ENCODE results near the gene MOGAT2.
A peak's percentile ranks its signal among the peaks of the same experiment; 100 is the strongest.

MOGAT2 gene

DNA sequence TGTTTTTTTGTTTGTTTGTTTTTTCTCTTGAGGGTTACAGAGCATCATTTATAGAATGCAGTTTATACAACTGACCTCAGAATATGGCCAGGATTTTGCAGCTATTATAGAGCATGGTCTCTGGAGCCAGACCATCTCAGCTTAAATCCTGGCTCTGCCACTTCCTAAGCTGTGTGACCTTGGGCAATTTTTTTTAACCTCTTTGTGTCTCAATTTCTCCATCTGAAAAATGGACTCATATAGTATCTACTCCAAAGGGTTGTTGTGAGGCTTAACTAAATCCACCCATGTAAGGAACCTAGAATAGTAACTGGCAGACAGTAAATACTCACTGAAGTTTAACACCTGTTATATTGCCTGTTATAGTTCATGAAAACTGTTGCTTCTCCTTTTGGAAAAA, 42.6 kb downstream of the MOGAT2 start:
- no peak for DNase-seq

DNA sequence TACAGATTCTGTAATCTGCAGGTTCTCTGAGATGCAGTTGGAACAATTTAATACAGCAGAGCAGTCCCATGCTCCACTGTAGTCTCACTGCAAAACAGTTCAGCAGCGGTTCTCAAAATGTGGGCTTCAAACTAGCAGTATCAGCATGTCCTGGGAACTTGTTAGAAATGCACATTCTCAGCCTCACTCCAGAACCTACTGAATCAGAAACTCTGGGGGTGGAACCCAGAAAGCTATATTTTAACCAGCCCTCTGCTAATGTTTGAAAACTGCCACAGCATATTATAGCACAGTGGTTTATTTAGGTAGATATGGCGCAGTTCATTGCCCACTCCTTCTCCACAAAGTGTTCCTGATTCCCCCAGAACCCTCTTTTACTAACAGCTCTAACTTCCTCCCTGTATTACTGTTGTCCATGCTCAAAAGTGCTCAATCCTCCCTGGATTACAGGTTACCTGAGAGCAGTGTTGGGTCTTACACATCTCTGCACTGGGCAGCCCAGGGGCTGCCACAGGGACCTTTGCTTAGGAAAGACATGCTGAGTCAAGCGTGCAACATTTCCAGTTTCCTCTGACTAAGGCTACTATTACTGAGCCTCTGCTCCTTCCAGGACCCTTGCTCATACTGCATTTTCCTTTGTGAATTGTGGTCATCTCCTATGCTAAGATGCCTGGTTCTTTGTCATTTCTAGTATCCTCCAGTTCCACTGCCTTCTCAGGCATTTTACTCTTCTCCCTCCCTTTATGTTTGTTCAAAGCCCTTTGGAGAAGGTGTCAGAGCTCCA, 43.3 kb downstream of the MOGAT2 start:
- no peak for DNase-seq

- no peak for DNase-seq
Observed at GRCh38 chr11:75762158-75762557, 44.5 kb downstream of the MOGAT2 start.

GRCh38 chr11:75762885-75763284, 45.2 kb downstream of the MOGAT2 start:
- DNase-seq, result peak; percentile 40

DNA sequence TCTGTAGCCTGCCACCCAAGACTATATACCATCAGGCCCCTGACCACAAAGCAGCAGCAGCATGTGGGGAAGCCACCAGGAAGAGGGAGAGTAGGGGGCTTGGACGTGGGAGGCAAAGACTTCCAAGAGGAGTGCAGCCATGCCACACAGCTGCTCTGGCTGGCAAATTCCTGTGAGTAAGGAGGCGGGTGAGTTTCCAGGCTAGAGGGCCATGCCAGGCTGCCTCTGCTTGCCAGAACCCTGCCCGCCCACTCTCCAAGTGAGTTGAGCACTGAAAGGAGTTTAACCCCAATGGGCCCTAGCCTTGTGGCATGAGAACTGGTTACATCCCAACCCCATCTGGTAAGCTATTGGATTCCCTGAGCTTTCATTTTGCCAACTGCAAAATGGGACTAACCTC, 46.2 kb downstream of the MOGAT2 start:
- DNase-seq, result no peak

- DNase-seq, result no peak
Observed at GRCh38 chr11:75765116-75765515, 47.5 kb downstream of the MOGAT2 start.

GRCh38 chr11:75766443-75767227, 49.0 kb downstream of the MOGAT2 start:
- no peak for DNase-seq

GRCh38 chr11:75767228-75767572, 49.6 kb downstream of the MOGAT2 start:
- peak; percentile 22 for DNase-seq

DNA sequence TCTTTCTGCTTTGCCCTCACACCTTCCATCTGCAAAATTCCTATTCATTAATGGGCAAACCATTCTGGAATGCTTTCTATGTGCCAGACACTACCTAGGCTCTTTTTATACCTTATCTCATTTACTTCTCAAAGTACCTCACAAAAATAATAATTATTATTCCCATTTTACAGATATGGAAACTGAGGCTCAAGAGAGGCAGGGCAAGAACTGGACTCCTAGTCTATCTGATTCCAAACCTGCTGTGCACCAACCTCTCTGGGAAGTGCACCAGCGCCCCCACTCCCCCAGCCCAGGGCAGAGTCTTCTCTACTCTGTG, 50.1 kb downstream of the MOGAT2 start:
- DNase-seq, result no peak

DNA sequence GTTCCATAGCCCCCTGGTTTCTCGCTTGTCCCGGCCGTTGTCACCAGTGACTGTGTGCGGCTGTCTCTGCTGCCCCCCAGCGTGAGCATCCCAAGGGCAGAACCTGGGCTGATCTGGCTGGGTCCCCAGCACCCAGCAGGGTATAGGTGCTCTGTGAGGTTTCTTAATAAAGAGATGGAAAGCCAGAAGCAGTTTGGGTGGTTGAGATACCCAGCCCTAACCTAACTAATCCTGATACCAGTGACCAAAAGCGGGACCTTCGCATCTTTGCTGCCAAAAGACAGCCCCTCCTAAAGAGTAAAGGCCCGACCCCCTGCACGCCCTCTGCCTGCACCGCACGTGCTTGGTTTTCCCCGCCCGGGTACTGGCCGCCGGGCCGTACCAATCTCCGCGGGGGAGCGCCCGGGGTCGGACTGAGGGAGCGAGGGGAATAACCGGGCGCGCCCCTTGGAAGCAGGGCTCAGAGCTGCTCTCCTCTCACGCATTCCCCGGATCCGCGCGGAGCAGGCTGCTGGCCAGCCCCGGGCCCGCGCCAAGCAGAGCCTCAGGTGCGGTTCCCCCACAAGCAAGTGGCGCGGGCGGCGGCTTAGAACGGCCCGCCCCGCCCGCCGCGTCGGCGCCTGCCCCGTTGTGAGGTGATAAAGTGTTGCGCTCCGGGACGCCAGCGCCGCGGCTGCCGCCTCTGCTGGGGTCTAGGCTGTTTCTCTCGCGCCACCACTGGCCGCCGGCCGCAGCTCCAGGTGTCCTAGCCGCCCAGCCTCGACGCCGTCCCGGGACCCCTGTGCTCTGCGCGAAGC, 50.7 kb downstream of the MOGAT2 start, which contains the start of gene DGAT2:
Gene DGAT2, plus strand, starts transcription at position 667 of the 797 bp plus-strand sequence. CDS start 214 bp downstream, outside the sequence.
- DNase-seq, result peak; percentile 89

DNA sequence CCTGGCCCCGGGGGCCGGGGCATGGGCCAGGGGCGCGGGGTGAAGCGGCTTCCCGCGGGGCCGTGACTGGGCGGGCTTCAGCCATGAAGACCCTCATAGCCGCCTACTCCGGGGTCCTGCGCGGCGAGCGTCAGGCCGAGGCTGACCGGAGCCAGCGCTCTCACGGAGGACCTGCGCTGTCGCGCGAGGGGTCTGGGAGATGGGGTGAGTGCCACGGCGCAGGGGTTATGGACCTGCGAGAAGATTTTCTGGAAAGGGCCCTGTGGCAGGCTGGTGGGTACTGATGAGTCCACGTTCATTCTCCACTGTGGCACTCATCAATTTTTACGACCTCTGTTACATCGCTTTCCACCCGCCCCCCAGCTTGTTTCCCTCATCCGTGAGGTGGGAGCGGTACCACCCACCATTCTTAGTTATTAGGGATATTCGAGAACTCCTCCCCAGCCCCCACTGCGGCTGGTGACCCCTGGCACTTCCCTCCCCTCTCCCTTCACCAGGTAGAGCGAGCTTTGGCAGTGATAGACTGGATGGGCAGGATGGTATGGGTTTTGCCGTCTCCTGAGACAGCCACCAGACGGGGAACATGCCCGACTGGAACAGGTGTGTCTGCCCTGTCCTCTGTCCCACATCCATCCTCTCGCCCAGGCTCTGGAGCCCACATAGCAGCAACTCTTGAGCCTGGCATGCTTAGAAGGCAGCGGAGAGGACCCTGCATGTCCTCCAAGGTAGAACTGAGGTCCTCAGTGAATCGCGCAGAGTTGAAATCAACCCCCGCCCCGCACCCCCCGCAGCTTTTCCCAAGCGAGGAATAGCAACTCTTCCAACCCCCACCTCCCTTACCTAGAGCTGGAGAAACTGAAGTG, 51.5 kb downstream of the MOGAT2 start:
- DNase-seq, result no peak

DNA sequence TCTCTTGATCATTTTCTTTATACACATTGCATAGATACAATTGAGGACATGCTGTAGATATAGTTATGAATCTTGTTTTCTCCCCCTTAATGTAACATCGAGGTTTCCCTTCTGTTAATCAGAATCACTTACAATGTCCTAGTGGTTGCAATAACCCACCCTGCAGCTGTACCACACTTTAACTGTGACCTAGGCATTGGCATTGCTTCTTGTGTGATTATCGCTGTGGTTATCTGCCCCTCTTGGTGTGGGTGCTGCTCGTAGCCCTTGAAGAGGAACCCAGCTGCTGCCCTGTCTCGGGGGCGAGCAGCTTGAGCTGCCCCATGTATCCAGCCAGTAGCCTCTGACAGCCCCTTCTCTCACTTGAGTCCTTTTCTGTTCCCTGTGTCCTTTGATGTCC, 52.5 kb downstream of the MOGAT2 start:
- DNase-seq, result peak; percentile 56

GRCh38 chr11:75771646-75772410, 54.2 kb downstream of the MOGAT2 start:
- DNase-seq, result no peak

DNA sequence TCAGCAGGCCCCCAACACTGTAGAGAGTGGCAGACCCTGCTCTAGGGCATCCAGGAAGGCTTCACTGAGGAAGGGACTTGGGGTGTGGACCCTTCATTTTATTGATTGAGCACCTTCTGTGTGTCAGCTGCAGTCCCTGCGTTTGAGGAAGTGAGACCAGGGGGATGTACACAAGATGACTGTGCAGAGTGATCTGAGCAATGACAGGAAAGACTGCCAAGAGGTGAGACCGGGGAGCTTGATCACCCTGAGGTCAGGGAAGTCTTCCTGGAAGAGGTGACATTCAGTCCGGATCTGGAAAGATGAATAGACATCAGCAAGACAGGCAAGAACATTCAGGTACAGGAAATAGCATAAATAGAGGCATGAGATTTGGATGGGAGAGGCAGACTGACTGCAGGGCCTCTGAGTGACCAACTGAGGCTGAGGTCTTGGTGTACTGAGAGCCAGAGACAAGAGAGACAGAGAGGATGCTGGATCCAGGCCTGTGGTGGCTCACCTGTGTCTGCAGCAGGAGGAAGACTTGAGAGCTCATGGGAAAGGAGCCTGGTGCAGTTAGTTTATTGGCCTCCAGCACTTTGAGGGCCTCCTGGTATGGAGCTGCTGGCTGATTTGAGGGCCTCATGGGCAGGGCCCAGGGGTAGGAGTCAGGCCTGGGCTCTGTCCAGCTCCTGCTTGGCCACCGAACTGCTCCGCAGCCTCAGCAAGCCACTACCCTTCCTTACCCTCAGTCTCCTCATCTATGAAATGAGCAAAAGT, 56.1 kb downstream of the MOGAT2 start:
- DNase-seq, result peak; percentile 58

DNA sequence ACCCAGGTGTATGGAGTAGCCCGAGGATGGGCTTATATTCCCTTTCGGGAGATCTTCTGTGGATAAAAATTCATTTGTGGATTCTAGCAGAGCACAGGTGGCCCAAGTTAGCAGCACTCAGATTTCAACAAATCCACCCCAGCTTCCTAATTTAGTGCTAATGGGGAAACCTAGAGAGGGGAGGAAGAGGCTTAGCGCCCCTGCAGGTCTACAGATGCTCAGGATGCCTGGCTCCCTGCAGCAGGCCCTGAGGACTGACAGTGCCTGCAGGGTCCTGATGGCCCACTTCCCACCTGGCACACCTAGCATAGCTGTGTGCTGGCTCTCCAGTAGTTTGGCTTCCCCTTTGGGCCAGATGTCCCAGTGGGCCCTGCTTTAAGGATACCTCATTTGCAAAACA, 57.4 kb downstream of the MOGAT2 start:
- no peak for DNase-seq

- no peak for DNase-seq
Observed at GRCh38 chr11:75776546-75776945, 58.9 kb downstream of the MOGAT2 start.

- peak; percentile 51 for DNase-seq
Observed at GRCh38 chr11:75777461-75778110, 59.9 kb downstream of the MOGAT2 start.

GRCh38 chr11:75778962-75779361, 61.3 kb downstream of the MOGAT2 start:
- no peak for DNase-seq

DNA sequence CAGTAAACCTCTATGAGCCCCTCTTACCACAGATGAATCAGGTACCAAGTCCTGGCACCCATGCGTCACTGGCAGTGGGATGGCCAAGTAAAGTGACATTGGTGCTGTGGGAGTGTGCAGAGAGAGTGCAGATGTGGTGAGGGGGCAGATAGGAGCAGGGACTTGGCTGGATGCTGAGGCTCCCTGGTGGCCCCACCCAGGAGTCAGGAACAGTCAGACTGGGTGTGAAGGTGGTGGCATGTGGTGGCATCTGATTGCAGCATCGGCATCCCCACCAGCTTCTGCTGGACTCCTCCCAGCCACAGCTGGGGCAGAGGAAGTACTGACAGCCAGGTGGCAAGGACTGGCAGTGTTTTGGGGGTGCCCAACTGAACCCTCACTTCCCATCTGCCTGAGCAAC, 62.3 kb downstream of the MOGAT2 start:
- DNase-seq, result peak; percentile 70

GRCh38 chr11:75780888-75781287, 63.2 kb downstream of the MOGAT2 start:
- no peak for DNase-seq

All from hematopoietic multipotent progenitor cell treated with erythropoietin and hydrocortisone succinate and interleukin-3 and kit ligand, for 4 days (in vitro differentiated cells).